ENCODE results near the gene RARS1.
"Not testable (repeated sequence)": the region's sequence is repeated elsewhere in the genome, so short reads cannot be mapped to it uniquely, and the experiment has no call there.

Gene RARS1

DNA sequence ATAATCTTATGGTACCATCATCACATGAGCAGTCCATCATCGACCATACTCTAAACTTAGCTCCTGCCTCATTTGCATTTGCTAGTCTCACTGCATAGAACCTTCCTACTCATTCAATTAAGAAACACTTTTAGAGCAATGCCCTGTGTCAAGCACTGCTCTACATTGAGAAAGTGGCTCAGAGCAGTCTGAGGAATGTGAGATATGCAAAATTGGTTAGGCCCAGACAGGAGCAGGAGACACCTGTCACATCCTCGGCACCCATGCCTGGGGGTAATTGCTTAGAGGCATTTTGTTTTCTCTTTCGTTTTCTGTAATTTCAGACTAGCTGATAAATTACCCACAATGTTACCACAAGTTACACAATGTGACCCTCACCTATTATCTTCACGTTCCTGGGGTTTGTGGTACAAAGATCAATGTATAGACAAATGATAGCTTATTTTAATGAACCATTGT lies 4.9 kb upstream of the RARS1 start:
- DNase-seq, result no peak

DNA sequence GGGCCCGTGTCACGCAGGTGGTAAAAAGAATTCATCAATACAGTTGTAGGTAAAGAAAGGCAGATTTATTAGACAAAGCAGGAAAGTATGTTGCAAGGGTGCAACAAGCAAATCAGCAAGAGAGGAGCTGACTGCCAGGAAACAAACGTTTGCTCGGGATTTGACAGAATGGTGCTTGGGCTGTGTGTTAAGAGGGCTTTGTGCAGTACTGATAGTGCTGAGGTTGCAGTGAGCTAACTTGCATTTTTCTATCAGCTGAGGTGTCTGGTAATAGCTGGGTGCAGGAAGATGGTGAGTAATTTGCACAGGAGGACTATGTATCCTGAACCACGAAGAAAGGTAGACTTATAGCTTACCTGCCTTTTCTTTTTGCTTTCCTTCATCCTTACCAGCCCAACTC lies 3.9 kb upstream of the RARS1 start:
- no peak for DNase-seq

DNA sequence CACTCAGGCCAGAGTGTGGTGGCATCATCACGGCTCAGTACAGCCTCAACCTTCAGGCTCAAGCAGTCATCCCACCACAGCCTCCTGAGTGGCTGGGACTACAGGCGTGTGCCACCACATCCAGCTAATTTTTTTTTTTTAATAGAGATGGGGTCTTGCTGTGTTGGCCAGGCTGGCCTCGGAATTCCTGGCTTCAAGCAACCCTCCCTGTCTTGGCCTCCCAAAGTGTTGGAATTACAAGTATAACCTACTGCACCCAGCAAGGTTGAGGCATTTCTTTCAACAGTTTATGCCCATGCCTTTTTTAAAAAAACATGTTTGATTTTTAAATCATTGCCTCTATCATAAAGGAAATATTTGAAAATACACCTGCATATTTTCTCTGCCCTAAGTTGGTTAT lies 2.8 kb downstream of the RARS1 start:
- DNase-seq, result no peak

DNA sequence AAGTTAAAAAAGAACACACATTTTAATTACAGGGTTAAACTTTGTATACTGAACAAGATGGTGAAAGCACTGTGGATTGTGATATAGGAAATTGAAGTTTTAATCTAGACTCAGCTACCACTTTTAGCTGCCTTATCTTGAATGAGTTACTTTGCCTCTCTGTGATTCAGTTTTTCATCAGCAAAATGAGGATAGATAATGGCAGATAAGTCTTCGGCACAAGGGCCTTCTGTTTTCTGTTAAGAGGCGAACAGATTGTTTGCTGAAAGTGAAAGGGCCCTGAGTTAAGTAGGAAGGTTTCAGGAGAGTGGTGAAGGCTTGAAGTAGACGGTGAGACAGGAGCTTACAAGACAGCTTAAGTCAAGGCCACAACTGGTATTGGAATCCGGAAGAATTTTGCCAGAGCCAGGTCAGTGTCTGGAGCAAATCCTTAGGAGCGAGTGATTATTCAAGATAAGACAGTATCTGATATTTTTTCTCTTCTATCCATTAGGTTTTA lies 7.8 kb downstream of the RARS1 start:
- no peak for DNase-seq

DNA sequence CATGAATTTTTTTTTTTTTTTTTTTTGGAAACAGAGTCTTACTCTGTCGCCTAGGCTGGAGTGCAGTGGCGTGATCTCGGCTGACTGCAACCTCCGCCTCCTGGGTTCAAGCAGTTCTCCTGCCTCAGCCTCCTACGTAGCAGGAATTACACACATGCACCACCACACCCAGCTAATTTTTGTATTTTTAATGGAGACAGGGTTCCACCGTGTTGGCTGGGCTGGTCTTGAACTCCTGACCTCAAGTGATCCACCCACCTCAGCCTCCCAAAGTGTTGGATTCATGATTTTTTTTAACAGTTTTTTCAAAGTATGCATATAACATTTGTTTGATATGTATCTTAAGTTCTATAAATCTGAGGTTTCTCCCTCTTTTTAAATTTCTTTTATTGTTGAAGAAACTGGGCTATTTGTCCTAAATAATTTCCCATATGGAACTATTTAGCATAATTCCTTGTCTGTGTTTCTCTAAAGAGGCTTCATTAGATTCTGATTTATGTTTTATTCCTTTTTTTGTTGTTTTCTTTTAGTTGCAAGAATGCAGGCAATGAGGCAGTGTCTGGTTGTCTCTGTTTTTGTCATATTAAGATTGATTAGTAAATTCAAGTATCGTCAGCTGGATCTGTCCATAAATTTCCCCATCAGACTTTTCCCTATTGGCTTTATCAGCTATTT lies 16.4 kb downstream of the RARS1 start:
- no peak for DNase-seq

DNA sequence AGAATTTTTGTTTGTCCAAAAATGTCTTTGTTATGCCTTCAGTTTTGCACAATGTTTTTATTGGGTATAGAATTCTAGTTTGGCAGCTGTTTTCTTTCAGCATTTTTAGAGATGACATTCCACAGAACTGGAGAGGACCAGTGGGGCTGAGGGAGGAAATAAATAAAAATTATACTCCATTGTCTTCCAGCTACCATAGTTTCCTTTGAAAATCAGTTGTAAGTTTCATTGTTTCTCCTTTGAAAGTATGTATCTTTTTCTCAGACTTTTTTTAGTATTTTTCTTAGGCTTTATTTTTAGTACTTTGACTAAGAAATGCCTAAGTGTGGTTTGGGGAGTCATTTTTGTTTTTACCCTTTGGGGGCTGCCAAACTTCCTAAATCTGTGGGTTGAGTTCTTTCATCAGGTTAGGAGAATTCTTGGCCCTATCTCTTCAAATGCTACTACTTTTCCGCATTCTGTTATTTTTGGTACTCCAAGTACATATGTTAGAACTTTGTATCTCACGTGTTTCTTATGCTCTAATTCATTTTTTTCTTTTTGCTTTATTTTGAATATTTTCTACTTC lies 27.7 kb downstream of the RARS1 start:
- DNase-seq, result no peak

DNA sequence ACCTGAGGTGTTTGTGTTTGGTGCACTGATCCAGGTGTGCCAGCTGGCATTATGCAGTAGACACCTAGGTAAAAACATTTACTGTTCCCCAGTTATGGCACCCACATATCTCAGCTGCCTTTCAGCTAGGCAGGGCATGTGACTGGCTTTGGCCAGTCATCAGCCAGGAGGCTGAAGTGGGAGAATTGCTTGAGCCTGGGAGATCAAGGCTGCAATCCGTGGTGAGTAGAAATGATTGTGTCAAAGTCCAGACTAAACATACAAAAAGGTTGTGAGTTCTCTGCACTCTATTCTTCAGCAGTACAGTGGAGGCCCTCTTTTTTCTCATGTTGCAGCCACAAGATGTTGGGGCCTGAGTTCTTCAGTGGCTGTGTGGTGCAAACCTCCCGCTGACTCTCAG lies 39.6 kb downstream of the RARS1 start:
- no peak for DNase-seq

DNA sequence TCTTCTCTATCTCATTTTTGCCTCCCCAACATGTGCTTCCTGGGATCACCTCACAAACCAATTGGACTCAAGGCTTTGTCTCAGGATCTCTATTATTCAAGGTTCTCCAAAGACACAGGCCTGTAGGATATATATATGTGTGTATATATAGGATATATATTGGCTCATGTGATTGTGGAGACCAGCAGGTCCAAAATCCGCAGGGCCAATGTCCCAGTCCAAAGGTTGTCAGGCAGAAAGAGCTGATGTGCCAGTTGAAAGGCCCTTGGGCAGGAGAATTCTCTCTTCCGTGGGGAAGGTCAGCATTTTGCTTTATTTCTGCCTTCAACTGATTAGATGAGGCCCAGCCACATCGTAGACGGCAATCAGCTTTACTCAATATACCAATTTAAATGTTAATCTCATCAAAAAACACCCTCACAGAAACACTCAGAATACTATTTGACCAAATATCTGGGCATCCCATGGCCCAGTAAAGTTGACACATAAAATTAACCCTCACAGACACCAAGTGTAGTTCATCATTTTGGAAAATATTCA lies 41.6 kb downstream of the RARS1 start:
- no peak for DNase-seq

DNA sequence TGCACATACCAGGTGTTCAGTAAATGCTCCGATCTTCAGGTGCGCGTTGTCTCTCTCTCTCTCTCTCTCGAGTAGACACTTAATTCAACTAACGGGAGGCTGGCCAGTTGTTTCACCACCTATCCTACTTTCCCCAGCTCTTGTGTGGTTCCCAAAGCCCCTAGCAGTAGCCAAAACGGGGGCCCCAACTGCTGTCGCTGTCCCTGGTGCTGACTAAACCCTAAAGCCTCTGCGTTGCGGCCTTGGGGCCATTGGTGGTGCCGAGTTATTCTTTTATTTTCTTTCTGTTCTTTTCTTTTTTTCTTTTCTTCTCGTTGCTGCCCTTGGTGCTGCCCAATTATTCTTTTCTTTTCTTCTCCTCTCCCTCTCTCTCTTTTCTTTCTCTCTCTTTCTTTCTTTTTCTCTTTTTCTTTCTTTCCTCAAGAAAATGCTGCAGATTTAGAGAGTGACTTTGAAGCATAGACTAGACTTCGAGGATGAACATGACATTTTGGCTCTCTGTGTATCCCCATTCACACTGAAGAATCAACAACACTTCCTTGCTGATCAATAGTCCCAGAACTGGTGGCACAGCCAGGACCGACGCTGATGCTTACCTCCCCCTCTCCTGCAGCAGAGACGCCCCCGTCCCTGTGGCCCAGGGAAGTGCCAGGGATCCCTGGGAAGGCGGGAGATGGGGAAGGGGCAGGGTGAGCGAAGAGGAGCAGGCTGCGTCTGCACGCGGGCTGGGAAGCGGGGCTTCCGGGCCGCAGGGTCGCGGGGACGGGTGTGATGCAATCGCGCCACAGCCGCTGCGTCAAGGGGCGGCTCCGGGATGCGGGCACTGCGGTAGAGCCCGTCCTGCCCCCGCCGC lies 42.5 kb downstream of the RARS1 start, which contains the start of gene FBLL1:
Gene FBLL1 (plus strand): TSS at position 785 of the 853 bp plus-strand sequence. CDS start 200 bp downstream, outside the sequence.
- no peak for DNase-seq

DNA sequence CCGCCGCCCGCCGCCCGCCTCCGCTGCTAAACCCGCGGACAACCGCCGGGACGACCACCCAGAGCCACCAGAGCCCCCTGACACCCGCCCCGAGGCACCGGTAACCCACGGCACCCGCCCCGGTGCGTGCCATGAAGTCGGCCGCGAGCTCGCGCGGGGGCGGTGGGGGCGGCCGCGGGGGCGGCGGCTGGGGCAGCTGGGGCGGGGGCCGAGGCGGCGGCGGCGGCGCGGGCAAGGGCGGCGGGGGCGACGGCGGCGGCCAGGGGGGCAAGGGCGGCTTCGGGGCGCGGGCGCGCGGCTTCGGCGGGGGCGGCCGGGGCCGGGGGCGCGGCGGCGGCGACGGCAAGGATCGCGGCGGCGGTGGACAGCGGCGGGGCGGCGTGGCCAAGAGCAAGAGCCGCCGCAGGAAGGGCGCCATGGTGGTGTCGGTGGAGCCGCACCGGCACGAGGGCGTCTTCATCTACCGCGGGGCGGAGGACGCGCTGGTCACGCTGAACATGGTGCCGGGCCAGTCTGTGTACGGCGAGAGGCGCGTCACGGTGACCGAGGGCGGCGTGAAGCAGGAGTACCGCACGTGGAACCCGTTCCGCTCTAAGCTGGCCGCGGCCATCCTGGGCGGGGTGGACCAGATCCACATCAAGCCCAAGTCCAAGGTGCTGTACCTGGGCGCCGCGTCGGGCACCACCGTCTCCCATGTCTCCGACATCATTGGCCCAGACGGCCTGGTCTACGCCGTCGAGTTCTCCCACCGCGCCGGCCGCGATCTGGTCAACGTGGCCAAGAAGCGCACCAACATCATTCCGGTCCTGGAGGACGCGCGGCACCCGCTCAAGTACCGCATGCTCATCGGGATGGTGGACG lies 43.3 kb downstream of the RARS1 start:
- no peak for DNase-seq

DNA sequence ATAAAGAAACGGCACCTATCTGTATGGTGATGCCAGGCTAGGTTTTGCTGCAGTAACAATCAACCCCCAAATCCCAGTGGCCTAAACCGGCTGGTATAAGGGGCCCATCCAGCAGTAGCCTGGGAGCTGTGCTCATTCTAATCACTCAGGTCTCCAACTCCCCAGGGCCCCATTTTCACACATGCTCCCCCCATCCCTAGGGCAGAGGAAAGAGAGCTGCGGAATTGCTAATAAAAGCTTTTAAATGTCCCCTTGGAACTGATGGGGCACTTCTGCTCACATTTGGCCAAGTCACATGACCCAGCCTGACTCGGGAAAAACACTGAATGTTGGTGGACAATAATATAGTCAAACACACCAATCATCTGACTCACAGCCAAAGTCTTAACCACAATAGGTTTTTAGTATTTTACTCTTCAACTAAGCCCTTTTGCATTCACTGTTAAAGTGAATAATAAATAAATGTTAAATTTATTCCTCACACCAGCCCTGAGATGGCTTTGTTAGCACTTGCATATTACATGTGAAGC lies 44.4 kb downstream of the RARS1 start:
- DNase-seq, result no peak

DNA sequence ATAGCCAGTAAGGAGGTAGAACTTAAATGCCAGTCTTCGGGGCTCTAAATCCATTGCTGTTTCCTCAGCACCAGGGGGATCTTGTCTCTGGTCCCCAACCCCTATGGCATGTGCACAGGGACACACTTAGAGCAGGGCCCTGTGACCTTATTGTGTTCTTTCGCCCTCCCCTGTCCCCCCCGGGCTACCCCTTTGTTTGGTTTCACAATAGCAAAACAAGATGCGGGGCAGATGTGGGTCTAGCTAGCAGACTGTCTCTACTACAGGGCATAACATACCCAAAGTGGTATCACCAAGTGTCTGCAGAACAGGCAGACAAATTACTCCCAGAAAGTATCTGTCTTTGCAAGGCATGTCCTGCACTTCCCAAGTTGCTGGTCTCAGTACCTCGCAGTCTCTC lies 44.9 kb downstream of the RARS1 start:
- DNase-seq, result no peak

DNA sequence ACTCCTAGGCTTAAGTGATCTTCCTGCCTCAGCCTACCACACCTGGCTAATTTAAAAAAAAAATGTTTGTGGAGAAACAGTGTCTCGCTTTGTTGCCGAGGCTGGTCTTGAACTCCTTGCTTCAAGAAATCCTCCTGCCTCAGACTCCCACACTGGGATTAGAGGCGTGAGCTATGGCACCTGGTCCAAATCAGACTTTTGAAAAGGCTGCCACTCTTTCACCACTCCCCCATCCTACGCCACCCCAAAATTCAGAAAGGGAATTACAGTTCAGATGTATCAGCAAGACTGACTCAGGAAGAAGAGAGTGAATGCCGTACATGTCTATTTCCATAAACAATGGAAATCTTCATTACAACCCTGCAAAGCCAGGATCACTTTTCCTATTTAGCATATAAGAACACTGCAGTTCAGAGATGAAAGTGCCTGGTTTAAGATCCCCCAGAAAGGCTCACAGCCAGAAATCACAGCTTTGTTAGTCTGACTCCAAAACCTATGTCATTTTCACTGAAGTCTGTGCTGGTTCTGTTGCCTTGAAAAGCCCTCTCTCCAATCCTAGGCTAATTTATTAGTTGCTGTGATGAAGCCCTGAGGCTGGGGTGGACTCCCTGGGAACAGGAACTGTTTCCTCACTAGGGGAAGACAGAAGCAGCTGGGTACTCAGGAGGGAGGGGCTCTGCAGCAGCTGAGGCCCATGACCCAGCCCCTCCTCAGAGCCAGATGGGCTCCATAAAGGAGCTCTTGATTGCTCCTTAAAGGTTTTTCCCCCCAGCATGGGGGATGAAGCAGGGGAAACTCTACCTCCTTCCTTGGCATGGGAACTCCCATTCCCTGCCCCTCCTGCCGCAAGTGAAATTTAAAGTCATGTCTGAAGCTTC lies 46.0 kb downstream of the RARS1 start:
- DNase-seq, result peak; percentile 40

DNA sequence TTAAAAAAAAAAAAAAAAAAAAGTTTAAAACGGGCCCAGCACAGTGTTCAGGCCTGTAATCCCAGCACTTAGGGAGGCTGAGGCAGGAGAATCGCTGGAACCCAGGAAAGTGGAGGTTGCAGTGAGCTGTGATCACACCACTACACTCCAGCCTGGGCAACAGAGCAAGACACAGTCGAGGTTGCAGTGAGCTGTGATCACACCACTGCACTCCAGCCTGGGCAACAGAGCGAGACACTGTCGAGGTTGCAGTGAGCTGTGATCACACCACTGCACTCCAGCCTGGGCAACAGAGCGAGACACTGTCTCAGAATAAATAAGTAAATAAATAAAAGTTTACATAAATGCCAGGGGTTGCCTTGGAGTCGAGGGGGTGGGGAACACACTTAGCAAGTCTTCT lies 48.1 kb downstream of the RARS1 start:
- DNase-seq, result not testable (repeated sequence)

DNA sequence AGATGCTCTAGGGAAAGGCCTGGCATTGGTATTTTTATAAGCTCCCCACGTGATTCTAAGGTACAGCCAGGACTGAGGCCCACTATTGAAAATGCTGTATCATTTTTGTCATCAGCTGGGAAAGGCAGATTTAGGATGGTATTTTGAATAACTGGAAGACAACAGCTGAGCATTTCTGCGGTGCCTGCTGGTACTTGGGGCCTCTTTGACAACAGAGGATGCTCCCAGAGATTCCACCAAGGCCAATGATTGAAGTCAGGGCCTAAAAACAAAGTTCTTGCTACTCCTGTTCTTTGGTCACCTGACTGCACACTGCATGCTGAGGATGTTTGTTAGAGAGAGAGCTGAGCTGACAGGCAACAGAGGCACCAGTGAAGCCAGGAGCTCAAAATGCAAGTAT lies 50.9 kb downstream of the RARS1 start:
- DNase-seq, result no peak

DNA sequence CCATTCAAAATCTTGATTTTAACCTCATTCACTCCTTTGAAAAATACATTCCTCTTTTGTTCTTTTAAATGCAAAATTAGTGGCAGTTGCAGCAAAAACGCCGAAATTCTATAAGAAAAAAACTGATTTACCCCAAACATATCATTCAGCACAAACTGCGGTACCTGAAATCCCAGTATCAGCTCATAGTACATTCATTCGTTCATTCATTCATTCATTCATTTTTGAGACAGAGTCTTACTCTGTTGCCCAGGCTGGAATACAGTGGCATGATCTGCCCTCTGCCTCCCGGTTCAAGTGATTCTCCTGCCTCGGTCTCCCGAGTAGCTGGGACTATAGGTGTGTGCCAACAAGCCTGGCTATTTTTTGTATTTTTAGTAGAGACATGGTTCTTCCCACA lies 63.3 kb downstream of the RARS1 start:
- no peak for DNase-seq

DNA sequence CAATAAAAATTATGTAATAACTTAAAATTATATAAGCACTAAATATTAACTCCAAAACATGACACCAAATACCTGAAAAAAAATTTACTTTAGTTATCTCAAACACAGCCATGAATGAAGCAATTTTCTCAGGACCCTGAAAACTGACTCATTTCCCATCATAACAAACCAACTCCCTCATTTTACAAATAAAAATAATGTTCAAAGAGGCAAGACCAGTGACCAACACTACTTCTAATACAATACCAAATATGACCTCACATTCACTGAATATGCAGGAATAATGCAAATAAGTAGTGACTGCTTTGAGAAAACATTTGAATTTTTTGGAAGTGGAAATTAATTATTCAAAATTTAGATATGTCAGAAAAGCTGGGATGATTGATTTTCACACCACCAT lies 64.4 kb downstream of the RARS1 start:
- DNase-seq, result no peak

DNA sequence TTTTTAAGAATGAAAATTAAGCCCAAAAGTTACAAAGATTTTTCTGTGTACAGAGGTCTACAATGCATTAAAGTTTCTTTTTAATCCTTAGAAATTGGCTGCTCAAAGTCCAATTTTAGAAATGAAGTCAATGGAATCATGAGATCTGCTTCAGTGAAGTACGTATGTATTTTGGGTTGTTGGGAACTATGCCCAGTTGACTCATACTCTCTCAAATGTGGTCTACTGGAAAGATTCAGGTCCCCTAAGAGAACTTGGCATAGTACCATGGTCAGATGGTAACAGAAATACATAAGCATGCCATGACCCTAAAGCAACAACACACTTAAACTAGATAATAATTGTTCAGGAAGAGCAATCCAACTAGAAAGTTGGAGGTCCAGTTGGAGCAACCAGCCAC lies 65.9 kb downstream of the RARS1 start:
- DNase-seq, result no peak

DNA sequence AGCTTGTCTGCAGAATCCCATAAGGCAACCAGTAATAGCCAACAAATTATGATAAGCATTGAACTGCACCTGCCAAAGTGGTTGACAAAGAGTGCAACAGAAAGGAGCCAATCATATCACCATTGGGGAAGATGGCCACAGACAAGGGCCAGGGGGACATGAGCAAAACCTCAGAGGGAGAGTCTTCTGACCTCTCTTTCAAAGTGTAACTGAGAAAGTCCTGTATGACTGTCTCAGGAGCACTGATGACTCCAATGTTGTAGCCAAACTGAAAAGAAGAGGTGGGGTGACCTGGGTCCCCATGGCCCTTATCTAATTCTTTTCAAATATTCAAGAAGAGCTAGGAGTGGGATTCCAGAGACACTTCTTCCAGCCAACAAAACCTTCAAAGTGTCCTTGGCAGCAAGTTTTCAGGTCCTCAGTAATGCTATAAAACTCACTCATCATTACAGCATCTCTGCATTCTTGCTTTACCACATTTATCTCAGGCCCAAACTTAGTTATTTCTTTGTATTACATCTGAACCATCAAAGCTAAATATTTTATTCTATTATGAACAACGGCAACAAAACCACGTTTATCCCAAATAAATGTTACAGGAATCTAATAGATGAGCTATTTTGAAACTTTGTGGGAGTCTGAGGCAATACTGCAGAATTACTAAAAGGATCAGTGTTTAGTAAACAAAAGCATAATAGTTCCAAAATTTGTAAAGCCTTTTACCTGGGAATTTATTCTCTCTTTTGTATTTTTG lies 67.3 kb downstream of the RARS1 start:
- no peak for DNase-seq

DNA sequence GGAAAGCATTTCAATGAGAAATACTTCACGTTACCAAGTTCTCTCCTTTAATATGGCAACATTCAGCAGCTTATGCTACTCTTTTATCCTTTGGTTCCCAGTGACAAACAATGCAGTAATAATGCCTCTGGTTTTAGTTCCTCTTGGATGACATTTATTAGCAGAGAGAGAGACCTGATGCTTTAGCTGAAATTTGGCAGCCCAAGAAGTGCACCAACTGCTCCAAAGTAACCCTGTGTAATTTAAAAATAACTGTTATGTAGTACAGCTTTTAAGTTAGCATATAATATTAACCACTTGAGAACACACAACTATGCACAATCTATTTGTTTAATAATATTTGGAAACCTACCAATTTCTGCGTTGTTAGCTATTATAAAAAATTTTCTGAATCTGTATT lies 71.1 kb downstream of the RARS1 start:
- no peak for DNase-seq
